Heart left ventricle (tissue), 16 donors: Measurements from ENCODE around the gene ROBO1. TPM values are rescaled to one million over a fixed set of nuclear protein-coding genes. Genes with fewer than 3 reads are reported as not detected.

Experiments
- ATAC-seq, 4 donors: fragments of 200-7000 bp; cut with Tn5 transposase; one replicate each; pipeline ENCODE4 v1.9.1; 2020 to 2022; ENCODE audit warnings: moderate library complexity in 4 of 4, mild to moderate bottlenecking in 3 of 4, moderate number of reproducible peaks in 1 of 4
- DNase-seq, 5 donors: peaks; one replicate each; pipeline ENCODE4 v3.0.0-alpha.2; 2020
- H3K27ac ChIP-seq, 12 donors: fragments of 200-600 bp; sonication (generic) in 4 of 12; one replicate each; pipeline versions ENCODE4 v1.5.0 to v1.8.0; 2016 to 2022; ENCODE audit warnings: mild to moderate bottlenecking in 2 of 12
- H3K27me3 ChIP-seq, 9 donors: fragments of 200-600 bp; sonication (generic) in 2 of 9; one replicate each; pipeline versions ENCODE4 v1.5.1 to v1.8.0; 2016 to 2022; ENCODE audit warnings: mild to moderate bottlenecking in 3 of 9
- H3K36me3 ChIP-seq, 9 donors: fragments of 200-600 bp; sonication (generic) in 2 of 9; one replicate each; pipeline versions ENCODE4 v1.5.0 to v1.8.0; 2018 to 2022; ENCODE audit warnings: mild to moderate bottlenecking in 2 of 9
- H3K4me1 ChIP-seq, 12 donors: fragments of 200-600 bp; sonication (generic) in 4 of 12; one replicate each; pipeline versions ENCODE4 v1.5.0 to v1.8.0; 2016 to 2022; ENCODE audit warnings: mild to moderate bottlenecking in 3 of 12
- H3K4me3 ChIP-seq, 12 donors: fragments of 200-600 bp; sonication (generic) in 4 of 12; one replicate each; pipeline versions ENCODE4 v1.5.0 to v1.8.0; 2017 to 2022; ENCODE audit warnings: mild to moderate bottlenecking in 9 of 12, moderate library complexity in 4 of 12
- H3K9me3 ChIP-seq, 12 donors: fragments of 200-600 bp; sonication (generic) in 4 of 12; one replicate each; pipeline versions ENCODE4 v1.5.0 to v1.8.0; 2016 to 2022; ENCODE audit warnings: mild to moderate bottlenecking in 1 of 12
- CTCF ChIP-seq, 12 donors: fragments of 200-600 bp; sonication (generic) in 4 of 12; IDR thresholded peaks; one replicate each; pipeline versions ENCODE4 v1.5.0 to v1.8.0; 2018 to 2022; ENCODE audit warnings: antibody characterized with exemption in 12 of 12, mild to moderate bottlenecking in 5 of 12
- POLR2A ChIP-seq, 2 donors: fragments of 450-650 bp; IDR thresholded peaks; one replicate each; pipeline ENCODE4 v1.6.1; 2017; ENCODE audit warnings: antibody characterized with exemption in 2 of 2, mild to moderate bottlenecking in 2 of 2, moderate library complexity in 2 of 2
- WGBS, 4 donors: extraction: QIAGEN DNeasy Blood & Tissue Kit in 2 of 4; methylation state at CpG; one replicate each; pipeline versions ENCODE4 v1.1.5 to v1.1.7; 2013 to 2018; 5-methylcytosine and 5-hydroxymethylcytosine counted together
- intact Hi-C, 10 donors: fragments of 100-400 bp; cut with DNase I; formaldehyde crosslinking; loops; one replicate each; pipeline versions ENCODE4 v1.11.1 to v1.14.2; 2022
- polyA plus RNA-seq, 2 donors: library from polyadenylated mRNA; stranded (reverse); fragments of 200-250 nt; gene quantifications; one replicate each; pipeline ENCODE4 v1.2.3, GENCODE V29; 2013
- total RNA-seq, 9 donors: library from RNA; depleted of rRNA in 2 of 9; stranded (reverse); fragments of >200 nt in 2 of 9; fragmentation: NEBNext Ultra II Directional in 3 of 9; extraction: Animal tissue kit (Norgen Biotek cat#: 25700) in 3 of 9; gene quantifications; one replicate each; pipeline versions ENCODE4 v1.1.0 to v1.2.4, GENCODE V29; 2016 to 2023
- donor health status: ischemic (EF 13 %, LVEDD 7.1; RV severe dilation, severe dysfunction).
- donor health status: healthy with polysubstance abuse.
- donor health status: DM: no; HTN: yes; CAD: no.
- donor health status: DM: no; HTN: no; CAD: no.
- donor health status: ischemic (EF 25% LVEDD 6.9; RV normal size, moderate dysfunction).
- donor health status: ischemic (EF 25% LVEDD 5.7; RV mildly dilated, moderate dysfunction).
- donor health status: healthy.
- donor health status: DM: yes; HTN: yes; CAD: no.
- donor health status: ischemic (EF 35%, LVEDD 5.7; RV mildly dilated, moderate dysfunction).
- donor health status: nonischemic (EF 11% LVEDD 7.7; RV severe dilation, severe dysfunction).
- donor health status: DM: yes; HTN: yes; CAD: no.
- donor health status: PGD.
- donor health status: ischemic (EF 29% LVEDD 5.4; RV normal size, mild dysfunction).
- donor health status: nonischemic (EF 23%, LVEDD 6.1; RV moderate dilation, normal function).

The ROBO1 gene
- total and polyA plus RNA-seq, 11 donors, result 1.4 to 14.8 (median 5.7) TPM

GRCh38 chr3:79369306-79369705 lies 398.5 kb downstream of the ROBO1 start:
- Histone ChIP-seq H3K9me3 (no peaks in the 10 kb centered on the region), H3K27me3 (no peaks in the 10 kb centered on the region), H3K4me1 (no peaks in the 10 kb centered on the region), H3K36me3 (no peaks in the 10 kb centered on the region), H3K4me3 (no peak overlapping the region), H3K27ac (no peak overlapping the region)
- WGBS, 4 donors, result 52 to 73% (median 60%) methylated on average over 1 of the region's 1 CpG
- intact Hi-C loops, result loop anchor here in 2 of 10 donors (10.0 kb wide), 1 partner anchor 715 kb away; no protein-coding TSS in a partner anchor
- no peak for ATAC-seq
- no peak for DNase-seq
- TF ChIP-seq POLR2A (IDR thresholded peaks at IDR 0.05) (no peak), CTCF (IDR thresholded peaks at IDR 0.05) (peak in 1 of 12 donors; percentile 11)

GRCh38 chr3:79368403-79368802 lies 399.4 kb downstream of the ROBO1 start:
- Histone ChIP-seq H3K9me3 (no peaks in the 10 kb centered on the region), H3K36me3 (no peaks in the 10 kb centered on the region), H3K27ac (no peak overlapping the region), H3K4me1 (no peaks in the 10 kb centered on the region), H3K27me3 (no peaks in the 10 kb centered on the region), H3K4me3 (no peak overlapping the region)
- ATAC-seq, result no peak
- no peak for TF ChIP-seq POLR2A (IDR thresholded peaks at IDR 0.05)
- TF ChIP-seq CTCF (IDR thresholded peaks at IDR 0.05), result no peak
- DNase-seq, result no peak
- WGBS, 4 donors, result 74 to 83% (median 80%) methylated on average over 3 of the region's 3 CpGs
- intact Hi-C loops, result loop anchor here in 2 of 10 donors (10.0 kb wide), 1 partner anchor 714 kb away; no protein-coding TSS in a partner anchor

- Histone ChIP-seq H3K4me3 (no peak overlapping the region), H3K27me3 (no peaks in the 10 kb centered on the region), H3K4me1 (no peaks in the 10 kb centered on the region), H3K9me3 (no peaks in the 10 kb centered on the region), H3K36me3 (no peaks in the 10 kb centered on the region), H3K27ac (no peak overlapping the region)
- 88 to 96% (median 94%) methylated on average over 6 of the region's 6 CpGs for WGBS, 4 donors
- ATAC-seq, result no peak
- no peak for TF ChIP-seq CTCF (IDR thresholded peaks at IDR 0.05)
- no peak for TF ChIP-seq POLR2A (IDR thresholded peaks at IDR 0.05)
- intact Hi-C loops, result loop anchor here in 2 of 10 donors (10.0 kb wide), 1 partner anchor 713 kb away; no protein-coding TSS in a partner anchor
- no peak for DNase-seq
These were observed 400.0 kb downstream of the ROBO1 start for GRCh38 chr3:79367803-79368202.

GRCh38 chr3:79367066-79367465 lies 400.7 kb downstream of the ROBO1 start:
- Histone ChIP-seq H3K4me1 (no peaks in the 10 kb centered on the region), H3K9me3 (no peaks in the 10 kb centered on the region), H3K36me3 (no peaks in the 10 kb centered on the region), H3K27me3 (no peaks in the 10 kb centered on the region), H3K4me3 (no peak overlapping the region), H3K27ac (no peak overlapping the region)
- DNase-seq (no peak), ATAC-seq (no peak)
- intact Hi-C loops, result loop anchor here in 2 of 10 donors (10.0 kb wide), 1 partner anchor 712 kb away; no protein-coding TSS in a partner anchor
- TF ChIP-seq CTCF (IDR thresholded peaks at IDR 0.05) (no peak), POLR2A (IDR thresholded peaks at IDR 0.05) (no peak)
